Activated gamma-delta T cell treated with Interleukin-2 at 50 U/mL for 16 hours (primary cell): ENCODE measurements around the gene CHD6.

Experiments used
- DNase-seq: peaks from one replicate; pipeline ENCODE4 v3.0.0-alpha.2; 2020

CHD6 gene

DNA sequence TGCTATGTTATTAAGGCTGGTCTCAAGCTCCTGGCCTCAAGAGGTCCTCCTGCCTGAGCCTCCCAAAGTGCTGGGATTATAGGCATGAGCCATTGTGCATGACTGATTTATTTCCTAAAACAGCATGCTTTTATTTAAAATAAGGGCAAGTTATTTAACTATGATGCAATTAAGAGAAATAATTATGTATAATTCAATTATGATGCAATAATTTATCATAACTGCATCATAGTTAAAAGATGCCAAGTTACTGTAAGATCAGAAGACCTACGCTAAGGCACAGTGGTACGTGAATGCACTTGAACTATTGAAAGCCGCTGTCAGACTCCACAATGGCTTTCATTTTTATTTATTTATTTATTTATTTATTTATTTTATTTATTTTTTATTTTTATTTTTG lies 227.3 kb downstream of the CHD6 start:
- no peak for DNase-seq

DNA sequence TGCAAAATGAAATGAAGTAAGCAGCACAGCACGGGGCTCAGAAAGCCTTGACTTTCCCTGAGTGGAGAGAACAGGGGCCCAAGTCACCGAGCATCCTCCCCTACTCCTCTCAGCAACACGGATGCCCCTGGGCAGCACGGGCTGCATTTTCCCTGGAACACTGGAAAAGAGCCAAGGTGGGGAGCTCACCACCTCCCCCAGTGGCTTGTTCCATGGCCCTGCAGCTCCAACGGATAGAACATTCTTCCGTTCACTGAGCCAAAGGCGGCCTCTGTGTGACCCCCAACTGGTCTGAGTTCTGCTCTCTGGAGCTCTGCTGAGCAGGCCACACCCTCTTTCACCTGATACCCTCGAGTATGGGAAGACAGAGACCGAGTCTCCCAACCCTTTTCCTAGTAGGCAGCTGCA lies 230.7 kb downstream of the CHD6 start:
- no peak for DNase-seq

DNA sequence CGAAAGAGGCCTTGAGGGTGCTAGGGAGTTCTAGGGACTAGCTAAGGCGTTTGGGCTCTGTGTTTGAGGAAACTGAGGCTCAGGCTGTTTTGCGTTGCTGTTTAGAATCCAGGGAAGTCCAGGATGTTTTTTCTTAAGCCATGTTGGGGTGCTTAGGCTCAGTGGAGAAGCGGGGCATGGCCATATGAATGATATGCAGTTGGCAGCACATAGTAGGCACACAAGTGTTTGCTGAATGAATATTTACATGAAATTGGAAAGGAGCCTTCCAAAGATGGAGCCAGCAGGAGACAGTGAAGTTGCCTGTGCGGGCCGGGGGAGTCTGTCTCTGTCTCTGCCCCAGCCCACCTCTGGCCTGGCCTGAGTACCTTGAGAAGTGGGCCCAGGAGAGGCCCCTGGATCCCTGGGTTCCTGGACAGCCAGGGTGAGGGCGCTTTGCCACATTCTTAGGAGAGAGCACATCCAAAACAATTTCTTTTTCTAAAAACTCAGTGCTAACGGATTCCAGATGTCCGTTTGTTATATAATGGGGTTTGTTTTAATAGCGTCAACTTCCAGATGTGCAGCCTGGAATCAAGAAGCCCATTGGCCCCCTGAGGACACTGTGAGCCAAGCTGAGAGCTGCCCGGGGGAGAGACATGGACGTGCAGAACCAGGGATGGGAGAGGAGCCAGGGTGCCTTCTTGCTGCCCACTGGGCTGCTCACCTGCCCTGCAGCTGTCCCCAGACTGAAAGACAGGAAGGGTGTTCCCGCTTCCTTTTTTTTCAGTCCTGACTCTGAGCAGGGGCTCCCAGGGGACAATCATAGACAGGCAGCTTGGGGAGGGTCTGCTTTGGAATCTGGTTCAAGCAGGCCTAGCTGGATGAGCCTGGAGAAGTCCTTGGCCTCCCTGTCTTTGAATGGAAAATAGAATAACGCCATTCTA lies 231.4 kb downstream of the CHD6 start:
- DNase-seq: no peak

DNA sequence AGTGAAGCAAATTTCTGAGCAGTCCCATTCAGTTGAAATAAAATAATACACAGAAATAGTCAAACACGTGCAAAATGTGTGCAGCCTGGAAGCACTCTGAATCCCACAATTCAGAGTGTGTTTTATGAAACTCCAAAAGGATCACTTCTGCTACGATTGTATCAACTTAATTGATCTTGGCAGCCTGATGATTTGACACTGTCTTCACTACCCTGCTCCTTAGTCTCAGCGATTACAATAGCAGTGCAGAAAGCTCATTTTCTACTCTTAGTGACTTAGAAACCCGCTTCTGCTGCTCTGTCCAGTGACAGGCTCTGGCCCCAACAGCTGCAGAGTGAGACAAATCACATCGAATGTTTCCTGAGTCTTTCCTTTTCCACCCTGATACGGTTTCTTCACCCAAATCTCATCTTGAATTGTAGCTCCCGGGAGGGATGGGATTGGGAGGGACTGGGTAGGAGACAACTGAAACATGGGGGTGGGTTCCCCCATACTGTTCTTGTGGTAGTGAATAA lies 235.3 kb downstream of the CHD6 start:
- DNase-seq: no peak

DNA sequence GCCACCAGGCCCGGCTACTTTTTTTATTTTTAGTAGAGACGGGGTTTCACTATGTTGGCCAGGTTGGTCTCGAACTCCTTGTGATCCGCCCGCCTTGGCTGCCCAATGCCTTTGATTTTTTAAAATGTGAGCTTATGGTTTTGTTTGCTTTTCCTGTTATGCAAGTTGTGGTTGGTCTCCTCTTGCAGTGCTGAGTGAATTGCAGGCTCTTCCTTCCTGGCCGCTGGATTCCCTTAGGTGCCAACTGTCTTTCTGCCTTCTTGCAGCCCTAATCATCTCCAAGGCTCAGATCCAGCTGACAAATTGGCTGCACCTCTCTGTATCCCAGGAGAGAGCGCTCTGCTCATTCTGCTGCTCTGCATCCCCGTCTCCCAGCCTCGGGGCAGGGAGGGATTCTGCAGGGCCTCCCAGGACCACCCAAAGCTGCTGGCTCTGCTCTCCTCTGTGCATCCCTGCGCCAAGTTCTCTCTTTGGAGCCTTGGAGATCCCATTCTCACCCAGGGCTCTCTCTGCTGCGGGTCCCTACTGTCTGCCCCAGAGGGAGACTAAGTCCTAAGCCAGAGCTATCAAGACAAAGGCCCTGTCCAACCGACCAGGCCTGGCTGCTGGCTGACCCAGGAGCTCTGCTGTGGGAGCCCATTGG lies 237.5 kb downstream of the CHD6 start:
- DNase-seq: no peak

DNA sequence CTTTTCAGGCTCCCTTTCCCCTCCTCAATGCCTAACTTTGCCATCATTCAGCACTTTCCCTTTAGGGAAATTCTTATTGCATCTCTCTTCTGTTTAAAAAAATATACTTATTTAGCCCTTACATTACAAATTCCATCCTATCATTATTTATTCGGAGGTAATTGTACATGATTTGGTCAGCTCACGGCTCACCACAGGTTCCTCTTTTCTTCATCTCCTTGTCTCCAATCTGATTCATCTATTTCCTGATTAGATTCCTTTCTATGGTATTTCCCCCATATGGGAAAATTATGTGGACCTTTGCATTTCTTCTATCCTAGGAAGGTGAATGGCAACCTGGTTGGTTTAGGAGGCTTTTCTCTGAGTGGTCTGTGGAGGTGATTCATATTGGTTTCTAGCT lies 238.6 kb downstream of the CHD6 start:
- DNase-seq: no peak

DNA sequence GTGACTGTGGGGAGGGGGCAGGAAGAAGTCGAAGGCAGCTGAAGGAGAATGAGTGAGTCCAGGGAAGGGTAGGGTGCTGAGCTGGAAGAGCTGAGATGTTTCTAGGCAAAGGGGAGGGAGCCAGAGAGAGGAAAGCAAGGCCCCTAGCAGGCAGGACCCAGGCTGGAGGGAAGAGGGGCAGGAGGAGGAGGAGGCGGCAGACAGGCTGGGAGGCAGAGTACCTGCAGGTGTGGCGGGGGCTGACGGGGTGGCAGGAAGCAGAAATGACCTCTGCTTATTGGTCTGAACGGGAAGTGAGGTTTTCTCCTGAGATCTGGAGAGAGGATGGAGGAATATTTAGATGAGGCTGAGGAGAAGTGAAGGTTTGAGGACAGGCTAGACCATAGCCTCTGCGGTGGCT lies 240.9 kb downstream of the CHD6 start:
- no peak for DNase-seq

DNA sequence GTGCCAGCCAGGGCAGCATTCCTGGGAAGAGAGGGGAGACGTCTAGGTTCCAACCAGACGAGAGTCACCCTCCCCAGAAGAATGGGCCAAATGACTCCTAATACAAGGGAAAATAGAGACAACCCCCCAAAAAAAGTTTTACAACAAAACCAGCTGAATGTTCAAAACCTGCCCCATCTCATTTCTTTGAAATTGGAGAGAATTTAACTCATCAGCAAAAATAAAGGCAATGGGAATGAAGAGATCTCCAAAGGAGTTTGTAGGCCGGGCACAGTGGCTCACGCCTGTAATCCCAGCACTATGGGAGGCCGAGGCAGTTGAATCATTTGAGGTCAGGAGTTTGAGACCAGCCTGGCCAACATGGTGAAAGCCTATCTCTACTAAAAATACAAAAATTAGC lies 241.8 kb downstream of the CHD6 start:
- no peak for DNase-seq

DNA sequence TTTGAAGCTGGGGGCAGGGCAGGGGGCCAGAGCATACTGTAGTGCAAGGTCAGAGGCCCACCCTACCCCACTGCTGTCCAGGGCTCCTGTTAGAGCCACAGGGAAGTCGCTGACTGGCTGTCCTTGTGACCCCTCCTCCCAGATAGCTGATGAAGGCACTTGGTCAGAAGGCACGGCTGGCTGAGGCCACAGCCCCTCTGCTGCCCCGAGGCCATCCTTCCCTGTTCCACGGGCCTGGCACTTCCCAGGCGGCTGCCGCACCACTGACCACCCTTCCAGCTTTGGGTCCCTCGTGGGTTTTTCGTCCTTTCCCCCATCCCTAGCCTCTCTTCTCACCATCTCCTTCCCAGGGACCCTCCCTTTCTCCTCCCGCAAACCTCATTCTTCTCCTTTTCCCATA lies 242.3 kb downstream of the CHD6 start:
- DNase-seq: no peak

DNA sequence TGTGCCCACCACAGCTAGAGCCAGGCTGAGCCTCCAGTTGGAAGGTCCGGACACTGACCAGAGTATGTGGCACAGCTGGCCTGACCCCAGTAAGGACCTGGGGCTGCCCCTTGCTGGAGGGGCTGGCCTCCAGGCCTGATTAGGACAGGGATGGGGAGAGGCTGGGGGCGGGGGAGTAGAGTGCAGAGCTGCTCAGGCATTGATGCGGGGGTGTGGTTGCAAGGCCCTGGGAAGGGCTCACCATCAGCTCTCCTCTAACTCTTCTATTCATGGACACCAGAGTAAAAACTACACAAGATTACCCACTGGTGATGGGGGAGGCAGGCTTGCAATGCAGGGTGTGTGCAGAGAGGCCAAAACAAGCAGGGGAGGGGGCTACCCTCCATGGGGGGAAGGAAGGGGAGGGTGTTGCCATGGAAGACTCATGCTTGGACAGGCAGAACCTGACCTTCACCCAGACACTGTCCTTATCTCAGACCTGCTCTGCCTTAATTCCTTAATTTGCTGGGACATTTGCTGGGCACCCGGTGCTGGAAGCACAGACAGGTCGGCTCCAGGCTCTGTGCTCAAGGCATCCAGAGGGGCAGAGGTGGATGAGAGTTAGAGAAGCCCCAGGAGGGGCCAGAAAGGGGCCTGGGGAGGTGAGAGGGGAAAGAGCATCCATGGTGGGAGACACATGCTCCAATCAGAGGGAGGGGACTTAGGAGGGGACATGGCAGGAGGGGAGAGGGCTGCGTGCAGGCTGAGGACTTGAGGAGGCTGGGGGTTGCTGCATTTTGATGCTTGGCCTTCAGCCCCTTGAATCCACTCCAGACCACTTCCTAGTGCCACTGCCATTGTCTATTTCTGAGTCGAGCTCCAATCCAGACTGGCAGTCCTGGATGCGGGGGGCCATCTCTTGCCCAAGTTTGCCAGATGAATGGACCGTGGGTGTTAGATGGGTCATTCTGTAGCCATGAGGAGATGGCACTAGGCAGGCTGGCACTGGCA lies 244.0 kb downstream of the CHD6 start:
- no peak for DNase-seq

DNA sequence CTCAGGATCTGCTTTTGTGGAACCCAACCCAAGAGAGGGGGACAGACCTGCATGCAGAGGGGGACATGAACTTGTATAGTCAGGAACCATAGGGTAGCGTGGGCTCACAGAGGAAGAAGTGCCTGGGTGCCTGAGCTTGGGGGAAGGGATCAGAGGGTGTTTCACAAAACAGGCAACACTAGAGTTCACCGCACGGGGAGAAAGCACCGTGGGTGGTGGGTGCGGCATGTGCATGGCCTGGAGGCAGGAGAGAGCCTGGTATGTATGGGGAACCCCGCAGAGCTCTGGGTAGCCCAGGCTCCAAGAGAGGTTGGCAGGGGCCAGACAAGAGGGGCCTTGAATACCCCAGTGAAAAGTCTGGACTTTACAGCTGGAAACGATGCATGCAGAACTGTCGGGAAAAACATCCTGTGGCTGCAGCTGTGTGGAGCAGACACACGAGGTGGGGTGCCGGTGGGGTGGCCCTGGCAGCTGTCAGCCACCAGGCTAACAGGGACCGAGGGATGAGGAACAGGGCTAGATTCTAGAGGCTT lies 244.9 kb downstream of the CHD6 start:
- DNase-seq: no peak

DNA sequence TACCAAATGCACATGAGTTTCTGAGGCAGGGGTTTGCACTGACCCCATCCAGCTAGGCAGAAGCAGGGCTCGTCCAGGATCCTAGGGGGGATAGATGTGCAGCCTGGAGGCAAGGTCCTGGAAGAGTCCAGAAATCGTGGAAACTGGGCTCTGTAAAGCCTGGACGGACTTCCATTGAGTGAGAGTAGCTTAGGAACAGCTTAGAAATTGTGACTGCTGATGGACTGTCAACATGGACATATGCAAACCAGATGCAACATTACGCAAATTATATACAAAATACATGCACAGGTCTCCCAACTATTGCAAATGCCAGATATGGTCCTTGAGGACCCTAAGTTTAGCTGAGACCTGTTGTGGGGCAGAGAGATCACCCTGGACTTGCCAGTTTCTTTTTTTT lies 246.8 kb downstream of the CHD6 start:
- DNase-seq: no peak

DNA sequence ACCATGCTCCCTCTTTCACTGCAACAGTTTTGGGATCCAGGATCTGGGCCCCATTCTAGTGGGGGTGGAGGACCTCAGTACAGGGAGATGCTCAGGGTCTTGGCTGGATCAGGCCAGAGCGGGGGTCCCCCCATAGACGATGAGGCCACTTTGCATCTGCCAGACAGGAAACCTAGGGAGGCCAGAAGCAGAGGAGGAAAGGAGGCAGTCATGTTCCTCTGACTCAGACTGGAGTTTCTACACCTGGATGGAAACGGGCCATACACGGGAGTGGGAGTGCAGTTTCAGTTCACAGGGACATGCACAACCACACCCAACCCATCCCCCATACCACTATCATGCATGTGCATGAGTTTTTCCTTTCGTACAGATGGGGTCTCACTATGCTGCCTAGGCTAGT lies 248.0 kb downstream of the CHD6 start:
- no peak for DNase-seq

DNA sequence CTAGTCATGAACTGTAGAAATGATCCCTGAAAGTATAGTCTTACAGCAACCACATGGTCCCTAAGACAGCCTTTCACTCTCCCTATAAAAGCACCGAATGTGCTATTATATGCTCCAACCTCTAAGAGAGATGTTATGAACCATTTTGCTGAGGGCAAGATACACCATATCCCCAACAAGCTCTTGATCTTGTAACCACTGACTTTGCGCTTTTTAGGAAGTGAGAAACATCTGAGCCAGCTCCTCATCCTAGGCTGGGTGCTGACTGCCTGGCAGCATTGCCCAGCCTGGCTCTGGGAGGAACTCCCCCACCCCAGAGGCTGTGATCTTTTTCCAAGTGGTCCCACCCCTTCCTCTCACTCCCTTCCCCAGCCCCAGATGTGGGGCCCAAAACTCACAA lies 248.5 kb downstream of the CHD6 start:
- DNase-seq: no peak

DNA sequence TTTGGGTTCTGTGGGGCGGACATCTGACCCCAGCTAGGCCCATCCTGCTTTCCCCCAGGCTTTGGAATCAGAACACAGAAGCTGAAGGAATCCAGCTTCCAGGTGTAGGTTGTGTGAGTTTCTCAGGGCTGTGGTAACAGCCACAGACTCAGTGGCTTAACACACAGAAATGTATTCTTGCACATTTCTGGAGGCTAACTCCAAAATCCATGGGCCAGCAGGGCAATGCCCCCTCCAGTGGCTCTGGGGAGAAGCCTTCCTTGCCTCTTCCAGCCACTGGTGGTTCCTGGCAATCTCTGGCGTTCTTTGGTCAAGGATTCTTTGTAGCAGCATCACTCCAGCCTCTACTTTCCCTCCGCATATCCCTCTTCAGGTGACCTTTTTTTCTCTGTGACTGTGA lies 250.2 kb downstream of the CHD6 start:
- DNase-seq: no peak

DNA sequence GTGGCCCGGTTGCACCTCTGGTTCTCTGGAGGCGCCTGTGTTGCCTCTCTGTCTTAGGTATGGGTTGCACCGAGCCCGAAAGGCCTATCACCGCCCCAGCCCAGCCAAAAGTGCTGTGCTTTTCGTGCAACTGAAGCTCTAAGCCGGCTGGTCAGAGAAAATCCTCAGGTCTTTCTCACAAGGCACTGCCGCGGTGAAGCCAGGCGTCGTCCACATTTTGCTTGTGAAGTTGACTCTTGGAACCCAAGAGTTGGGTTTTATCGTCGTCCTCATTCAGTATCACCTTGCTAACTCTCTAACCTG lies 250.8 kb downstream of the CHD6 start:
- no peak for DNase-seq

DNA sequence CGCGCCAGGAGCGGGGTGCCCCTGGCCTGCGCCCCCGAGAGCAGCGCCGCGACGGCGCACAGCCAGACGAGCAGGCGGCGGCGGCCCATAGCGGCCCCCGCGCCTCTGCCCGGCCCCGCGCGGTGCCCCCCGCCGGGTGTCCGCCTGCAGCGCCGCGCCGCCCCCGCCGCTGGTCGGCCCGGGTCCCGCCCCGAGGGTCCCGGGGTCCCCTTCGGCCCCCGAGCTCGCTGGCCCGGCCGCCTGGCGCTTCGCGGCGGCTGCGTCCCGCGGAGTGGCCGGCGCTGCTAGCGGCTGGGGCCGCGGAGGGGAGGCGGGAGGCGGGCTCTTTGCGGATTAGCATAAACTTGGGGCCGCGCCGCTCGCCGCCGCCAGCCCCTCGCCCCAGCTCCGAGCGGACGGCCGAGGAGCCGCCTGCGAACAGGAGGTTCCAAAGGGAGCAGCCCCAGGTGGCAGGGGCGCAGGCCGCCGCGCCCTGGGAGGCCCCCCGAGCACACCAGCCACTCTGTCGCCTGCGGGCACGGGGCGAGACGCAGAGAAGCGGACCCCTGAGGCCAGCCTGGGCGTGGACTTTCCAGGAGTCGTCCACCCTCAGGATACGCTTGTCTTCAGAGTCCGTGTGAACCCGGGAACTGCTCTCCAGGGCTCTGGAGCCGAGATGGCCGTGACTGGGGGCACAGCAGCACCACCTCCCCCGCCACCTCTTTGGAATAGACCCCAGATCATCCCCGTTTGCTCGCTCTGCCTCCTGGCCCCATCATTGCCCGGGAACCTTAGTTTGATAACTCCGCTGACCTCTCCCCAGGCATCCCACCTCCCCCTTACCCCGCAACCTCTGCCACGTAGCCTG lies 251.4 kb downstream of the CHD6 start, which contains the start of gene EMILIN3:
Gene EMILIN3 (minus strand): TSS at position 273 of the 847 bp plus-strand sequence. CDS start 184 bp downstream, at position 89.
- no peak for DNase-seq

DNA sequence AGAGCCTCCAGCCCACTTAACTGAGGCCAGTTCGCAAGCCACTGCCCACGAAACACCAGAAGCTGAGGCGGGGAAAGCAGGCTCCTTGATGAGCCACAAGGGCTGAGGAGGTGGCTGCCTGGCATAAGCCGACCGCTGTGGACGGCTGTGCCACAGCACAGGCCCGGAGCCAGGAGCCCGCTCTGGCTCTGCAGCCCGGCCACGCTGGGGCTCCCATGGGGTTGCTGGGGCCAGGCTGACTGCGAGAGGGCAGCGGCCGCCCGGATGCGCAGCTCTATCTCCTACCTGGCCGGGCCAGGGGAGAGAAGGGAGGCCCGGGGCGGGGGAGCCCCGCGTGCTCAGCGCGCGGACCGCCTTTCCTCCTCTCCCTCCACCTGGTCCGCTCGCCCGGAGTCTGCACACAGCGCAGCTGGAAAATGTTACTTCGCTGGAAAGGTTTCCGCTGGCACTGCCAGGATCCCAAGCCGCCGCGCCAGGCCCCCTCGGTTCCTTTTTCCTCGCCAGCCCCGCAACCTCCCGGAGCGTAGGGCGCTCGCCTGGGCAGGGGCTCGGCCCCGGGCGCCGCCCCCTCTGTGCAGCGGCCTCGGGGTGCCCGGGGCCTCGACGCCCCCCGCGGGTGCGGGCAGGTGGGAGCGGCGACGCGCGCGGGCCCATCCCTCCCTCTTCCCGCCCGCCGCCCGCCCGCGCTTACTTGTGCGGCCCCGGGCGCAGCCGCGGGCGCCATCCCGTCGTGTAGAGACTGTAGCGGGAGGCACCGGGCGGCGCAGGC lies 252.2 kb downstream of the CHD6 start:
- DNase-seq: no peak

DNA sequence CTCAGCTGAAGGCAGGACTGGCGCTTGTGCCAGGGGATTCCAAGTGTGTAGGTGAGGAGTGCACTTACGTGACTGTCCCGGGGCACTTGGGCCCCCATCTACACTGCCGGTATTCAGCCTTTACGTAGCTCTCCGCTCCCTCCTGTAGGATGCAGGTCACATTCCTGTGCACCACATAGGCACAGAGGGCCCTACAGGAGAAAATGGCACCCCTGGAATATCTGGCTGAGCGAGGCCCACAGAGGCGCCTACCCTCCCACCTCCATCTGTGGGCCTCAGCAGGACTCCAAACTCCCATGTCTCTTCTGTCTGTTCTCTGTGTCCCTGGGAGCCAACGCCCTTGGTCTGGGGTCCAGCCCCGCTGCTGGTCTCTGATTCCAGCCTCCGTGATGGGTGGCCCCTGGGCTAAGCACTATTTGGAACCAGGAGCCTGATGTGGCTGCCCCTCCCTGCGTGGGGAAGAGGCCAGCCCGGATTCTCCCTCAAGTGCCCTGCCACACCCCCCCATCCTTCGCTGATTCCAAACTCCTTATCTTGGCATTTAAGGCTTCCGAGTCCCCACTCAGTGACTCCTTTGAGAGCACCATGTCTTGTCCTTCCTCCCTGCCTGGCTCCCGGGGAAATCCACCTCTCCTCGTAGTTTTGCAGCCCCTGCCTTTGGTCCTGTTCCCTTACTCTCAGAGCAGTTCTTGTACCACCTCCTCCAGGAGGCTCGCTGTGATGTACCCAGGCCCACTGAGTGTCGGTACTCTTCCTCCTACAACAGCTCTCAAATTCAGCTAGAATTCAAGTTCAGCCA lies 253.0 kb downstream of the CHD6 start:
- no peak for DNase-seq

DNA sequence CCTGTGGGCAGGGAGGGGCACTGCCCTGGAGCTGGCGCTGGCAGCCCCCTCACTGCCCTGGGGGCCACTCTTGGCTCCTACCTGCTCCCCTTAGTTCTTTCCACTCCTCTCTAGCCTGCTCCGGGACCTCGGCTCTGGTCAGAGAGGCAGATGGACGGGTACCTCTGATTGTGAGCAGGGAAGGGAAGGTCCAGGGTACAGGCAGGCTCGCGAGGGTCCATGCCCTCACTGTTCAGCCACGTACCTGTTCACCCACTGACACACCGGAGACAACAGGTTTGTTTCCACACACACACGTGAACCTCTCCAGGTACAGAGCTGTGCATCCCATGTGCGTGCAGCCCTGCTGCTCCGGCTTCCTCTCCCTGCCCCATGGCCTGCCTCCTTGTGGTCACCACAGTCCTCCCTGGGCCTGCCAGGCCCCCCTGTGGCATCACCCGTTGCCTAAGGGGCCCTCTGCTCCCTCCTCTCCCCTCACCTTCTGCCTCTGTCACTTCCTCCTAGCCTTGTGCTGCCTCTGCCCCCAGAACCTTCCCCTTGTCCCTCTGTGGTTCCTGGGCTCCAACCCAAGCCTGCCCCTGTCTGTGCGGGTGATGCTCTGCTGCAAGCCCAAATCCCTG lies 253.8 kb downstream of the CHD6 start:
- no peak for DNase-seq
